ENCODE results near the gene IFIT3.
"Not testable (repeated sequence)": the region's sequence is repeated elsewhere in the genome, so short reads cannot be mapped to it uniquely, and the experiment has no call there.

IFIT3 gene

GRCh38 chr10:89285303-89285702 lies 42.5 kb upstream of the IFIT3 start:
- H3K4me1 ChIP-seq (ENCODE audit: control insufficient read depth in 5 of 5, insufficient read depth in 5 of 5, low read length in 5 of 5) = peaks cover 0 to 21% (median 16%) of the 10 kb centered on the region in 5 donors
- H3K4me3 ChIP-seq (ENCODE audit: low read depth in 1 of 5, low read length in 5 of 5); H3K36me3 ChIP-seq (ENCODE audit: control insufficient read depth in 5 of 5, insufficient read depth in 5 of 5, low read length in 5 of 5); H3K9me3 ChIP-seq (ENCODE audit: control insufficient read depth in 5 of 5, low read length in 5 of 5); H3K27ac ChIP-seq (ENCODE audit: low read depth, low read length); H3K9ac ChIP-seq (ENCODE audit: low read length in 5 of 5); H3K27me3 ChIP-seq (ENCODE audit: control insufficient read depth in 5 of 5, insufficient read depth in 4 of 5, low read length in 5 of 5): not testable (repeated sequence)

GRCh38 chr10:89294721-89295239 lies 33.0 kb upstream of the IFIT3 start:
- H3K9ac ChIP-seq (ENCODE audit: low read length in 5 of 5) = no peak overlapping the region
- H3K27me3 ChIP-seq (ENCODE audit: control insufficient read depth in 5 of 5, insufficient read depth in 4 of 5, low read length in 5 of 5) = no peaks in the 10 kb centered on the region
- no peaks in the 10 kb centered on the region for H3K9me3 ChIP-seq (ENCODE audit: control insufficient read depth in 5 of 5, low read length in 5 of 5)
- H3K4me3 ChIP-seq (ENCODE audit: low read depth in 1 of 5, low read length in 5 of 5) = no peak overlapping the region
- no peaks in the 10 kb centered on the region for H3K36me3 ChIP-seq (ENCODE audit: control insufficient read depth in 5 of 5, insufficient read depth in 5 of 5, low read length in 5 of 5)
- peaks cover 3 to 29% (median 22%) of the 10 kb centered on the region in 5 donors for H3K4me1 ChIP-seq (ENCODE audit: control insufficient read depth in 5 of 5, insufficient read depth in 5 of 5, low read length in 5 of 5)
- H3K27ac ChIP-seq (ENCODE audit: low read depth, low read length) = peak overlapping the region; percentile 94

- H3K4me3 ChIP-seq (ENCODE audit: low read depth in 1 of 5, low read length in 5 of 5) = no peak overlapping the region
- H3K4me1 ChIP-seq (ENCODE audit: control insufficient read depth in 5 of 5, insufficient read depth in 5 of 5, low read length in 5 of 5) = peaks cover 3 to 29% (median 22%) of the 10 kb centered on the region in 5 donors
- peak overlapping the region; percentile 94 for H3K27ac ChIP-seq (ENCODE audit: low read depth, low read length)
- no peaks in the 10 kb centered on the region for H3K27me3 ChIP-seq (ENCODE audit: control insufficient read depth in 5 of 5, insufficient read depth in 4 of 5, low read length in 5 of 5)
- H3K9me3 ChIP-seq (ENCODE audit: control insufficient read depth in 5 of 5, low read length in 5 of 5) = no peaks in the 10 kb centered on the region
- H3K36me3 ChIP-seq (ENCODE audit: control insufficient read depth in 5 of 5, insufficient read depth in 5 of 5, low read length in 5 of 5) = no peaks in the 10 kb centered on the region
- peak overlapping the region in 1 of 5 donors; percentile 19 for H3K9ac ChIP-seq (ENCODE audit: low read length in 5 of 5)
Measured at GRCh38 chr10:89295597-89295996, 32.2 kb upstream of the IFIT3 start.

- Histone ChIP-seq H3K36me3 (ENCODE audit: control insufficient read depth in 5 of 5, insufficient read depth in 5 of 5, low read length in 5 of 5) (no peaks in the 10 kb centered on the region), H3K9me3 (ENCODE audit: control insufficient read depth in 5 of 5, low read length in 5 of 5) (no peaks in the 10 kb centered on the region), H3K4me3 (ENCODE audit: low read depth in 1 of 5, low read length in 5 of 5) (peak overlapping the region in 1 of 5 donors; percentile 29), H3K27ac (ENCODE audit: low read depth, low read length) (peak overlapping the region; percentile 94), H3K4me1 (ENCODE audit: control insufficient read depth in 5 of 5, insufficient read depth in 5 of 5, low read length in 5 of 5) (peaks cover 5 to 35% (median 26%) of the 10 kb centered on the region in 5 donors), H3K9ac (ENCODE audit: low read length in 5 of 5) (peak overlapping the region in 2 of 5 donors; percentile 19 to 46), H3K27me3 (ENCODE audit: control insufficient read depth in 5 of 5, insufficient read depth in 4 of 5, low read length in 5 of 5) (no peaks in the 10 kb centered on the region)
Measured at GRCh38 chr10:89296220-89296648, 31.6 kb upstream of the IFIT3 start.

DNA sequence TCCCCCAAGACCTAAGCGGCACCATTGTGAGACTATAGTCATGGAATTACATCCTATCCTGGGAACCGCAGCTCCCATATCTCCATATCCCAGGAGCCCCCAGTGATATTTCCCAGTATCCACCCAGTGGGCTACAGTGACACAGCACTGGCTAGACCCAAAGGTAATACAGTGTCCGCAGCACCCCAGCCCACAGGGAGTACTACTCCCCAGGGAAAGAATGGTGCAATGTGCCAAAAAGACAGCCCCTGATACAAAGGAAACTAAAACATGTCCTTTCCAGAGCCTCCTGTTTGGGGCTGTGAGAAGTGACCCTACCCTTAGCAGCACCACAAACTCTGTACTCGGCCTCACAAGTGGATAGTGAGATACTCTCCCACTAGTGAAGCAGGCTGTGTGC lies 30.4 kb upstream of the IFIT3 start:
- Histone ChIP-seq H3K27ac (ENCODE audit: low read depth, low read length) (no peak overlapping the region), H3K9me3 (ENCODE audit: control insufficient read depth in 5 of 5, low read length in 5 of 5) (no peaks in the 10 kb centered on the region), H3K9ac (ENCODE audit: low read length in 5 of 5) (no peak overlapping the region), H3K4me1 (ENCODE audit: control insufficient read depth in 5 of 5, insufficient read depth in 5 of 5, low read length in 5 of 5) (peaks cover 6 to 45% (median 34%) of the 10 kb centered on the region in 5 donors), H3K27me3 (ENCODE audit: control insufficient read depth in 5 of 5, insufficient read depth in 4 of 5, low read length in 5 of 5) (no peaks in the 10 kb centered on the region), H3K4me3 (ENCODE audit: low read depth in 1 of 5, low read length in 5 of 5) (no peak overlapping the region), H3K36me3 (ENCODE audit: control insufficient read depth in 5 of 5, insufficient read depth in 5 of 5, low read length in 5 of 5) (no peaks in the 10 kb centered on the region)

GRCh38 chr10:89297791-89298190 lies 30.0 kb upstream of the IFIT3 start:
- H3K9me3 ChIP-seq (ENCODE audit: control insufficient read depth in 5 of 5, low read length in 5 of 5) = no peaks in the 10 kb centered on the region
- no peaks in the 10 kb centered on the region for H3K36me3 ChIP-seq (ENCODE audit: control insufficient read depth in 5 of 5, insufficient read depth in 5 of 5, low read length in 5 of 5)
- no peak overlapping the region for H3K27ac ChIP-seq (ENCODE audit: low read depth, low read length)
- no peak overlapping the region for H3K9ac ChIP-seq (ENCODE audit: low read length in 5 of 5)
- no peak overlapping the region for H3K4me3 ChIP-seq (ENCODE audit: low read depth in 1 of 5, low read length in 5 of 5)
- H3K27me3 ChIP-seq (ENCODE audit: control insufficient read depth in 5 of 5, insufficient read depth in 4 of 5, low read length in 5 of 5) = no peaks in the 10 kb centered on the region
- H3K4me1 ChIP-seq (ENCODE audit: control insufficient read depth in 5 of 5, insufficient read depth in 5 of 5, low read length in 5 of 5) = peaks cover 6 to 49% (median 39%) of the 10 kb centered on the region in 5 donors

DNA sequence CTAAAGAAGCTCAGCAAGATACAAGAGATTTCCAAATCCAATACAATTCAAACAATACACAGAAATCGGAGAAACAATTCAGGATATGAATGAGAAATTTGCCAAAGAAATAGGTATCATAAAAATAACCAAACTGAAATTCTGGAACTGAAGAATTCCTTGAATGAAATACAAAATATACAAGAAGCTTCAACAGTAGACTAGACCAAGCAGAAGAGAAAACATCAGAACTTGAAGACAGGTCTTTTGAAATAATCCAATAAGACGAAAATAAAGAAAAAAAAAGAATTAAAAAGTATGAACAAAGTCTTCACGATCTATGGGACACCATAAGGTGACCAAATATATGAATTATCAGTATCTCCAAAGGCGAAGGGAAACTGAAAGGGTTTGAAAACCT lies 28.8 kb upstream of the IFIT3 start:
- H3K4me3 ChIP-seq (ENCODE audit: low read depth in 1 of 5, low read length in 5 of 5) = no peak overlapping the region
- H3K9ac ChIP-seq (ENCODE audit: low read length in 5 of 5) = no peak overlapping the region
- H3K27ac ChIP-seq (ENCODE audit: low read depth, low read length) = no peak overlapping the region
- no peaks in the 10 kb centered on the region for H3K27me3 ChIP-seq (ENCODE audit: control insufficient read depth in 5 of 5, insufficient read depth in 4 of 5, low read length in 5 of 5)
- no peaks in the 10 kb centered on the region for H3K36me3 ChIP-seq (ENCODE audit: control insufficient read depth in 5 of 5, insufficient read depth in 5 of 5, low read length in 5 of 5)
- peaks cover 6 to 60% (median 51%) of the 10 kb centered on the region in 5 donors for H3K4me1 ChIP-seq (ENCODE audit: control insufficient read depth in 5 of 5, insufficient read depth in 5 of 5, low read length in 5 of 5)
- H3K9me3 ChIP-seq (ENCODE audit: control insufficient read depth in 5 of 5, low read length in 5 of 5) = no peaks in the 10 kb centered on the region

- H3K9me3 ChIP-seq (ENCODE audit: control insufficient read depth in 5 of 5, low read length in 5 of 5) = no peaks in the 10 kb centered on the region
- peaks cover 3 to 52% (median 46%) of the 10 kb centered on the region in 5 donors for H3K4me1 ChIP-seq (ENCODE audit: control insufficient read depth in 5 of 5, insufficient read depth in 5 of 5, low read length in 5 of 5)
- H3K27ac ChIP-seq (ENCODE audit: low read depth, low read length) = peak overlapping the region; percentile 90
- H3K36me3 ChIP-seq (ENCODE audit: control insufficient read depth in 5 of 5, insufficient read depth in 5 of 5, low read length in 5 of 5) = peaks cover 0 to 7% (median 4%) of the 10 kb centered on the region in 5 donors
- H3K9ac ChIP-seq (ENCODE audit: low read length in 5 of 5) = peak overlapping the region; percentile 29 to 77 (median 75)
- peak overlapping the region; percentile 67 to 90 (median 74) for H3K4me3 ChIP-seq (ENCODE audit: low read depth in 1 of 5, low read length in 5 of 5)
- no peaks in the 10 kb centered on the region for H3K27me3 ChIP-seq (ENCODE audit: control insufficient read depth in 5 of 5, insufficient read depth in 4 of 5, low read length in 5 of 5)
Measured at GRCh38 chr10:89301232-89301631, 26.6 kb upstream of the IFIT3 start.

DNA sequence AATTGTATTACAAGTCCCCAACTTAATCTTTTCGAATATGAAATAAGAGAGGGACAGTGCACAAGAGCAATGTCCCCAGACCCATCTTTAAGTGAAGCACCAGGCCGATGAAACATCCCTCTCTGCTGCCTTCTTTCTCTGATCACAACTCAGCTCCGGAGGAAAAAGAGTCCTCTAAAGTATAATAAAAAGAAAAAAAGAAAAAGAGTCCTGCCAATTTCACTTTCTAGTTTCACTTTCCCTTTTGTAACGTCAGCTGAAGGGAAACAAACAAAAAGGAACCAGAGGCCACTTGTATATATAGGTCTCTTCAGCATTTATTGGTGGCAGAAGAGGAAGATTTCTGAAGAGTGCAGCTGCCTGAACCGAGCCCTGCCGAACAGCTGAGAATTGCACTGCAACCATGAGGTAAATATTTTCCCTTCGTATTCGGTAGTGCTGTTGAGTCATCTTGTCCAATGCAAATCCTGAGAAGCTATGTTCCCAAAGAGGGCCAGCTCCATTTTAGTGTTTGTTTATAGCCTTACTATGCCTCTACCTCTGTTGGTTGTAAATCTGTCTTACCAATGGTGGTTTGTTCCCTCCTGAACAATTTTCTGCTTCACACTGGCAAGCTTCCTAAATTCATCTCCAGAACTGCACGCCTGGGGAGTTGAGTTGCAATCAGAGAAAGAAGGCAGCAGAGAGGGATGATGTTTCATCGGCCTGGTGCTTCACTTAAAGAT lies 25.9 kb upstream of the IFIT3 start, which contains the start of gene IFIT2:
Gene IFIT2, plus strand, starts transcription at position 326 of the 725 bp plus-strand sequence. Its CDS starts 78 bp downstream, at position 404.
- peak within 1 kb of the TSS; percentile 90 for H3K27ac ChIP-seq (ENCODE audit: low read depth, low read length)
- peak within 1 kb of the TSS; percentile 29 to 77 (median 75) for H3K9ac ChIP-seq (ENCODE audit: low read length in 5 of 5)
- H3K4me3 ChIP-seq (ENCODE audit: low read depth in 1 of 5, low read length in 5 of 5) = peak within 1 kb of the TSS; percentile 67 to 90 (median 74)
- no peaks in the 10 kb centered on the region for H3K9me3 ChIP-seq (ENCODE audit: control insufficient read depth in 5 of 5, low read length in 5 of 5)
- peaks cover 3 to 13% (median 10%) of the 10 kb centered on the region in 5 donors for H3K36me3 ChIP-seq (ENCODE audit: control insufficient read depth in 5 of 5, insufficient read depth in 5 of 5, low read length in 5 of 5)
- H3K27me3 ChIP-seq (ENCODE audit: control insufficient read depth in 5 of 5, insufficient read depth in 4 of 5, low read length in 5 of 5) = no peaks in the 10 kb centered on the region
- H3K4me1 ChIP-seq (ENCODE audit: control insufficient read depth in 5 of 5, insufficient read depth in 5 of 5, low read length in 5 of 5) = peaks cover 3 to 47% (median 39%) of the 10 kb centered on the region in 5 donors

- H3K4me3 ChIP-seq (ENCODE audit: low read depth in 1 of 5, low read length in 5 of 5) = peak overlapping the region; percentile 67 to 90 (median 74)
- peak overlapping the region; percentile 90 for H3K27ac ChIP-seq (ENCODE audit: low read depth, low read length)
- peaks cover 3 to 21% (median 13%) of the 10 kb centered on the region in 5 donors for H3K36me3 ChIP-seq (ENCODE audit: control insufficient read depth in 5 of 5, insufficient read depth in 5 of 5, low read length in 5 of 5)
- H3K27me3 ChIP-seq (ENCODE audit: control insufficient read depth in 5 of 5, insufficient read depth in 4 of 5, low read length in 5 of 5) = no peaks in the 10 kb centered on the region
- peaks cover 3 to 41% (median 35%) of the 10 kb centered on the region in 5 donors for H3K4me1 ChIP-seq (ENCODE audit: control insufficient read depth in 5 of 5, insufficient read depth in 5 of 5, low read length in 5 of 5)
- H3K9ac ChIP-seq (ENCODE audit: low read length in 5 of 5) = peak overlapping the region; percentile 3 to 68 (median 24)
- no peaks in the 10 kb centered on the region for H3K9me3 ChIP-seq (ENCODE audit: control insufficient read depth in 5 of 5, low read length in 5 of 5)
Measured at GRCh38 chr10:89302625-89303024, 25.2 kb upstream of the IFIT3 start.

Measured in subcutaneous abdominal adipose tissue (tissue), 5 donors.